Spinal cord (tissue), 10 donors: ENCODE results near the gene MYL9. TPM values are rescaled to one million over a fixed set of nuclear protein-coding genes. Genes with fewer than 3 reads are reported as not detected.

Source experiments
- DNase-seq, 6 donors: peaks; one replicate each; pipeline versions ENCODE4 v3.0.0 to v3.0.0-alpha.2; 2013 to 2015; ENCODE audit warnings: low spot score in 6 of 6, low read depth in 4 of 6
- H3K27ac ChIP-seq: one replicate; pipeline ENCODE4 v1.5.1; 2013; ENCODE audit warnings: low read depth, low read length, control low read depth
- H3K27me3 ChIP-seq: one replicate; pipeline ENCODE4 v1.6.1; 2013; ENCODE audit warnings: low read length; ENCODE audit not compliant: control insufficient read depth, insufficient read depth
- H3K36me3 ChIP-seq: one replicate; pipeline ENCODE4 v1.6.1; 2013; ENCODE audit warnings: low read length; ENCODE audit not compliant: control insufficient read depth, insufficient read depth
- H3K4me1 ChIP-seq: one replicate; pipeline ENCODE4 v1.6.1; 2013; ENCODE audit warnings: low read length; ENCODE audit not compliant: control insufficient read depth, insufficient read depth
- H3K4me3 ChIP-seq: one replicate; pipeline ENCODE4 v1.5.1; 2013; ENCODE audit warnings: low read depth, low read length, control low read depth
- H3K9me3 ChIP-seq: one replicate; pipeline ENCODE4 v1.6.1; 2013; ENCODE audit warnings: low read length; ENCODE audit not compliant: control insufficient read depth, insufficient read depth
- WGBS: methylation state at CpG from one replicate; pipeline ENCODE4 v1.1.5; 2013; ENCODE audit warnings: missing lambda C conversion rate; ENCODE audit not compliant: insufficient coverage; 5-methylcytosine and 5-hydroxymethylcytosine counted together
- polyA plus RNA-seq, 2 donors: library from polyadenylated mRNA; unstranded; fragments of 120-200 nt; gene quantifications; one replicate each; pipeline ENCODE4 v1.2.1, GENCODE V29; 2013; ENCODE audit not compliant: insufficient read length in 2 of 2
- small RNA-seq: library from RNA; depleted of rRNA; stranded (forward); fragments of <200 nt; gene quantifications from one replicate; pipeline ENCODE3, GENCODE V24; 2014; ENCODE audit warnings: low replicate concordance
- total RNA-seq, 2 donors: library from RNA; depleted of rRNA in 1 of 2; stranded (reverse); fragments of 120-200 nt in 1 of 2; fragments of >200 nt in 1 of 2; gene quantifications; one replicate each; pipeline versions ENCODE4 v1.2.3 to v1.2.4, GENCODE V29; 2013 to 2014
- donor health status: healthy.

Gene MYL9
- total and polyA plus RNA-seq, 4 donors = 5.0 to 85.3 (median 33.1) TPM

- Histone ChIP-seq H3K9me3 (no peaks in the 10 kb centered on the region), H3K27ac (no peak overlapping the region), H3K4me3 (no peak overlapping the region), H3K4me1 (peaks cover 10% of the 10 kb centered on the region), H3K27me3 (no peaks in the 10 kb centered on the region), H3K36me3 (peaks cover 12% of the 10 kb centered on the region)
- DNase-seq = no peak
- WGBS = 91% methylated on average over 4 of the region's 5 CpGs
Measured at GRCh38 chr20:36593347-36593929, 52.1 kb downstream of the MYL9 start.

DNA sequence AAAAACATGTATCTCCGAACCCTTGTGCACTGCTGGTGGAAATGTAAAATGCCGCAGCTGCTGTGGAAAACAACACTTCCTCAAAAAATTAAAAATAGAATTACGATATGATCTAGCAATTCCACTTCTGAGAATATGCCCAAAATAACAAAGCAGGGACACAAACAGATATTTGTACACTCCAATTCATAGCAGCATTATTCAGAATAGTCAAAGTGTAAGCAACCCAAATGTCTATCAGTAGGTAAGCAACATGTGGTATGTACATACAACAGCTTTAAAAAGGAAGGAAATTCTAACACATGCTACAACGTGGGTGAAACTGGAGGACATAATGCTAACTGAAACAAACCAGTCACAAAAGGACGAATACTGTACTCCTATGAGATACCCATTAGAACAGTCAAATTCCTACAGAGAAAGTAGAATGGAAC is 58.6 kb downstream of the MYL9 start:
- no peak for DNase-seq
- no peaks in the 10 kb centered on the region for H3K27me3 ChIP-seq
- no peaks in the 10 kb centered on the region for H3K36me3 ChIP-seq
- H3K27ac ChIP-seq = no peak overlapping the region
- H3K4me3 ChIP-seq = no peak overlapping the region
- WGBS = 100% methylated on average over 2 of the region's 5 CpGs
- no peaks in the 10 kb centered on the region for H3K9me3 ChIP-seq
- peaks cover 3% of the 10 kb centered on the region for H3K4me1 ChIP-seq

Small RNAs within 50 kb of the gene (small RNA-seq; reads per million reads assigned to genes)
- gene RF00017 = not detected

Other genes with a start within 250 kb of the MYL9 start
- gene DLGAP4, start 235.2 kb upstream of the MYL9 start, total RNA-seq = 10 to 100 TPM; 17.8 to 28.0 TPM
- gene DLGAP4, start 235.2 kb upstream of the MYL9 start, polyA plus RNA-seq = 100 to 1,000 TPM; 113 to 121 TPM
- gene TGIF2, start 32.1 kb downstream of the MYL9 start, total RNA-seq = 10 to 100 TPM; 14.2 to 26.2 TPM
- gene TGIF2, start 32.1 kb downstream of the MYL9 start, polyA plus RNA-seq = 10 to 100 TPM; 20.6 to 20.8 TPM
- 10 to 100 TPM; 46.7 to 63.5 TPM for gene RAB5IF, start 64.3 kb downstream of the MYL9 start, total RNA-seq
- 10 to 100 TPM; 74.6 to 75.7 TPM for gene RAB5IF, start 64.3 kb downstream of the MYL9 start, polyA plus RNA-seq
- under 1 TPM in 1 of 2 donors, not detected in 1; 0.39 TPM for gene SLA2, start 104.7 kb downstream of the MYL9 start, total RNA-seq
- under 1 TPM; 0.24 to 0.27 TPM for gene SLA2, start 104.7 kb downstream of the MYL9 start, polyA plus RNA-seq
- 10 to 100 TPM; 46.3 to 80.4 TPM for gene NDRG3, start 204.6 kb downstream of the MYL9 start, total RNA-seq
- gene NDRG3, start 204.6 kb downstream of the MYL9 start, polyA plus RNA-seq = 10 to 100 TPM; 89.6 to 96.2 TPM
- gene DSN1, start 232.2 kb downstream of the MYL9 start, total RNA-seq = 10 to 100 TPM; 14.4 to 14.5 TPM
- gene DSN1, start 232.2 kb downstream of the MYL9 start, polyA plus RNA-seq = 10 to 100 TPM; 12.2 to 12.4 TPM